ENCODE results near the gene LRRN4CL.

The LRRN4CL gene

DNA sequence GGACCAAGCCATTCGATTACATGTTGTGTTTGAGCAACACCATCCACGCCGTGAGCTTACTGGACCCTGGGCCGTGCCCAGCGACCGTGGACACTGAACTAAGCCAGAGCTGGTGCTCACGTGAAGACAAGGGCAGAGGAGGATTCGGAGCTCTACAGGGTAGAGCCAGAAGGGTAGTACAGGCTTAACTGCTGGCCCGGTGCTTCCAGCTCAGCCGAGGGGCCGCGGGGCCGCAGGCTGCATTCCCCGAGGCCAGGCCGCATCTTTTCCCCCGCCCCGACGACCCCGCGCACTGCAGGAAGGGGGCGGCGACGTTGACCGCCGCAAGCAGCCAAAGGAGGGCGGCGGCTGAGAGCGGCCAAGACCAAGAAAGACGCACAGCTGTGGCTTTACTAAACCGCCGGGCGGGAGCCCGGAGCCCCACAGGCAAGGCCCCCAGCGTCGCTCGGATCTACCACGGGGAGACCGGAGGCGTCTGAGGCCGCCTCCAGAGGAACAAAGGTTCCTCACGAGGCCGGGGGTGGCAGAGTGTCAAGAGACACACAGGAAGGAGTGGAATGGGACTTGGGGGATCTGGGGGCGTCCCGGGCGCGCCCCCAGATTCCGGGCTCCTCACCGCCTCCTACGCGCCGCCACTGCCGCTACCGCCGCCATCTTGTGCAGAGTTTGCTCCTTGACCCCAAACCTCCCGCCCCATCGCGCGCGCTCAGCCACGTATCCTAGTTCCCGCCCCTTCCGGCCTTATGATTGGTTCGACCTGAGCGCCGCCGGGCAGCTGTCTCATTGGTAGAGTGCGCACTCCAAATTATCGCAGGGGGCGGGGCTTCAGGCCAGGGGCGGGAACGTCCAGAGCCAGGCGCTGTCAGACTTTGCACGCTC lies 43.1 kb downstream of the LRRN4CL start, which contains the start of gene GANAB:
TSS of gene GANAB (minus strand) at position 668 of the 879 bp plus-strand sequence. CDS start at position 654, 14 bp downstream.
- DNase-seq, result peak; percentile 98

DNA sequence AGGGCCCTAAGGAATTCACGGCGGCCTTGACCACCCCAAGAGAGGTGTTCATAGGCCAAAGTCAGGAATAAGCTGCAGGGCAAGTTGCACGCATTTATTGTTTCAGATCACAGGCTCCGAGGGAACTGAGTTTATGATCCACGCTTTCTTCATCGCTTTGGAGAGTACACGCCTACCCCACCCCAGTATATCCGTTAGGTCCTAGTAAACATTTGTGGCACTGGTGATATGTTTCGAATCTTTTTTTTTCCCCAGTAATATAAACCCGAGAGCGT lies 43.7 kb downstream of the LRRN4CL start:
- no peak for DNase-seq

DNA sequence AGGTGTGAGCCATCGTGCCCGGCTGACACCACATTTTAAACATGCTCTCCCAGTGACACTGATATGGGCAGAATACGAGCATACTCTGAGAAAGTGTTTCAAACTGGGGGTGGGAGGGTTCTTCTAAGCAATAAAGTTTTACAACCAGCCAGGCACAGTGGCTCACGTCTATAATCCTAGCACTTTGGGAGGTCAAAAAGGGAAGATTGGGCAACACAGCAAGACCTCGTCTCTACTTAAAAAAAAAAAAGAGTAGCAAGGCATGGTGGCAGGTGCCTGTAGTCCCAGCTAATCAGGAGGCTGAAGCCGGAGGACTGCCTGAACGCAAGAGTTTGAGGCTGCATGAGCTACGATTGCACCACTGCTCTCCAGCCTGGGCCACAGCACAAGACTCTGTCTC lies 45.1 kb downstream of the LRRN4CL start:
- no peak for DNase-seq
